Measurements from ENCODE around the gene SPTBN1.
"Not testable (repeated sequence)": the region's sequence is repeated elsewhere in the genome, so short reads cannot be mapped to it uniquely, and the experiment has no call there.

Gene SPTBN1

DNA sequence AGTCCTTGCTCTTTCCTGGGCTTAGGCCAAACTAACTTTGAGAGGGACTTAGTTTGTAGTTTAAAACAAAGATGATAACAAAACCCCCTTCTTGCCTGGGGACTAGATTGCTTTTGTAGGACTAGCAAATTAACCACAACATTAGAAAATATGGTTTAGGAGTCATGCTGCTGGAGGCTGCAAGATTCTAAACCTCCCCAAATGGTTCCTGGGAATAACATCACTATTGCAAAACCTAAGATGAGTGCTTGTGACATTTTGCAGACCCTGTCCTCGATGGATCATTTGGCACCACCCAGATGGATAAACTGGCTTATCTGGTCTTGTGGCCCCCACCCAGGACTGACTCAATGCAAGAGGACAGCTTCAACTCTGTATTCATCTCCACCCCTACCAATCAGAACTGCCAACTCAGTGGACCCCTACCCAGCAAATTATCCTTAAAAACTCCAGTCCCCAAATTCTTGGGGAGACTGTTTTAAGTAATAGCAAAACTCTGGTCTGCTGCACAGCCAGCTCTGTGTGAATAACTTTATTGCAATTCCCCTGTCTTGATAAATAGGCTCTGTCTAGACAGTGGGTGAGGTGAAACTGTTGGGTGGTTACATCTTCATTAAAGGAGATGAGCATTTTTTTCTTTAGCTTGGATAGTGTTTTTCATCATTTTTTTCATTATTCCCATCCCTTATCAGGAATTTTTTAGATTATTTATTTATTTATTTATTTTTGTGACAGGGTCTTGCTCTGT, 58.9 kb downstream of the SPTBN1 start:
- H3K36me3 ChIP-seq (ENCODE audit: control insufficient read depth, insufficient read depth, low read length) = peaks cover 6% of the 10 kb centered on the region
- 85 to 93% methylated on average over 1 of the region's 1 CpG for WGBS, 2 experiments (ENCODE audit: insufficient coverage in 2 of 2)
- H3K4me1 ChIP-seq (ENCODE audit: control insufficient read depth, insufficient read depth, low read length, poor library complexity, severe bottlenecking) = no peaks in the 10 kb centered on the region
- no peak overlapping the region for H3K27ac ChIP-seq (ENCODE audit: low read depth, low read length, severe bottlenecking)
- H3K9me3 ChIP-seq (ENCODE audit: control insufficient read depth, low read length) = no peaks in the 10 kb centered on the region
- H3K4me3 ChIP-seq (ENCODE audit: extremely low read depth, insufficient read depth, low read length, poor library complexity, severe bottlenecking) = no peak overlapping the region

GRCh38 chr2:54516842-54517241, 60.7 kb downstream of the SPTBN1 start:
- H3K27ac ChIP-seq (ENCODE audit: low read depth, low read length, severe bottlenecking) = no peak overlapping the region
- peaks cover 4% of the 10 kb centered on the region for H3K36me3 ChIP-seq (ENCODE audit: control insufficient read depth, insufficient read depth, low read length)
- no peaks in the 10 kb centered on the region for H3K9me3 ChIP-seq (ENCODE audit: control insufficient read depth, low read length)
- peaks cover 10% of the 10 kb centered on the region for H3K4me1 ChIP-seq (ENCODE audit: control insufficient read depth, insufficient read depth, low read length, poor library complexity, severe bottlenecking)
- 13 to 42% methylated on average over 1 of the region's 2 CpGs for WGBS, 2 experiments (ENCODE audit: insufficient coverage in 2 of 2)
- no peak overlapping the region for H3K4me3 ChIP-seq (ENCODE audit: extremely low read depth, insufficient read depth, low read length, poor library complexity, severe bottlenecking)

DNA sequence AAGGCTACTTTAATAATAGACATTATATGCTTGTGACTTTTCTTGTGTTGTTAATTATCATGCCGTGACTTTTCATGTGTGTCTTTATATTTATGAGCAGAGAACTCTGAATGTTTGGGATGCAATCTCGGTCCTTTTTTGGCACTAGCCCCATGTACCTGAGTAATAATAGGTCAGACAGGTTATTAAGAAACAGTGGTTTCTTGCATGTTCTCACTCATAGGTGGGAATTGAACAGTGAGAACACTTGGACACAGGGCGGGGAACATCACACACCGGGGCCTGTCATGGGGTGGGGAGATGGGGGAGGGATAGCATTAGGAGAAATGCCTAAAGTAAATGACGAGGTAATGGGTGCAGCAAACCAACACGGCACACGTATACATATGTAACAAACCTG, 61.9 kb downstream of the SPTBN1 start:
- H3K4me1 ChIP-seq (ENCODE audit: control insufficient read depth, insufficient read depth, low read length, poor library complexity, severe bottlenecking) = peaks cover 10% of the 10 kb centered on the region
- H3K27ac ChIP-seq (ENCODE audit: low read depth, low read length, severe bottlenecking); H3K9me3 ChIP-seq (ENCODE audit: control insufficient read depth, low read length); H3K4me3 ChIP-seq (ENCODE audit: extremely low read depth, insufficient read depth, low read length, poor library complexity, severe bottlenecking); H3K36me3 ChIP-seq (ENCODE audit: control insufficient read depth, insufficient read depth, low read length): not testable (repeated sequence)
- 100% methylated on average over 2 to 3 of the region's 7 CpGs for WGBS, 2 experiments (ENCODE audit: insufficient coverage in 2 of 2)

DNA sequence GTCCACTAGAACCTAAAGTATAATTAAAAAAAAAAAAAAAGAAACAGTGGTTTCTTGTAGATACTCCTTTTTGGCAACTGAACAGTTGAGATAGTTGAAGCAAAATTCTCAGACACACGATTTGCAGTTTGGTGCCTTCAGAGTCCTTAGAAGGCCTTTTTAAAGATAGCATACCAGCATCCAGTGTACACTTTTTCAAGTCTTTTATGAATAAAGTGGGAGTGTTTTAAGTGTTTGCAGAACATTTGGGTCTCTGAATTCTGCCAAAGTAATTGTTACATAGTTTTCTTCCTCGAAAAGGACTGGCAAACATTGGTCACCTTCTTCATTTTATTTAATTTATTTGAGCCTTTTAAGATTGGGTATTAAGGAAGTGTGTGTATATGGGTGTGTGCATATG, 62.3 kb downstream of the SPTBN1 start:
- Histone ChIP-seq H3K9me3 (ENCODE audit: control insufficient read depth, low read length) (no peaks in the 10 kb centered on the region), H3K27ac (ENCODE audit: low read depth, low read length, severe bottlenecking) (no peak overlapping the region), H3K4me1 (ENCODE audit: control insufficient read depth, insufficient read depth, low read length, poor library complexity, severe bottlenecking) (peaks cover 10% of the 10 kb centered on the region), H3K4me3 (ENCODE audit: extremely low read depth, insufficient read depth, low read length, poor library complexity, severe bottlenecking) (no peak overlapping the region), H3K36me3 (ENCODE audit: control insufficient read depth, insufficient read depth, low read length) (peaks cover 4% of the 10 kb centered on the region)
- no CpG with 5 or more reads among the region's 2 CpGs for WGBS, 2 experiments (ENCODE audit: insufficient coverage in 2 of 2)

- Histone ChIP-seq H3K4me3 (ENCODE audit: extremely low read depth, insufficient read depth, low read length, poor library complexity, severe bottlenecking) (no peak overlapping the region), H3K27ac (ENCODE audit: low read depth, low read length, severe bottlenecking) (no peak overlapping the region), H3K9me3 (ENCODE audit: control insufficient read depth, low read length) (no peaks in the 10 kb centered on the region), H3K4me1 (ENCODE audit: control insufficient read depth, insufficient read depth, low read length, poor library complexity, severe bottlenecking) (peaks cover 12% of the 10 kb centered on the region), H3K36me3 (ENCODE audit: control insufficient read depth, insufficient read depth, low read length) (peaks cover 4% of the 10 kb centered on the region)
- 89 to 93% methylated on average over 9 to 10 of the region's 12 CpGs for WGBS, 2 experiments (ENCODE audit: insufficient coverage in 2 of 2)
These were observed 63.8 kb downstream of the SPTBN1 start for GRCh38 chr2:54519841-54520459.

DNA sequence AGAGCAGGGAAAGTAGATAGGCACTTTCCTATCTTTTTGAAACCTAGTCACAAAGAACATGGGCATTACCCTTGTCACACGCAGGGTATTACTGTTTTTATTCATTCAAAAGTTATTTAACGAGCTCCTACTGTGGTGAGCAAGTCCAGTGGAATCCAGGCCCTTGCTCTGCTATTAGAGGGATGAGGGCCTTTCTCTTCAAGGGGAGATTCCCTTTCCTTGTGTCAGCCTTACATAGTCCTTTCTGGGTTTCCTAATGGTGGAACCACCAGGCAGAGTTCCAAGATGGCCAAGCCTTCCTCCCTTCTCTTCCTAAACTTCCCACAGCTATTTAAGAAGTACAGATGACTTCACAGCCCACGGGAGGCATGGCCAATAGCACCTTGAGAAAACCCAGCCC, 64.6 kb downstream of the SPTBN1 start:
- H3K36me3 ChIP-seq (ENCODE audit: control insufficient read depth, insufficient read depth, low read length) = peaks cover 3% of the 10 kb centered on the region
- 67 to 96% methylated on average over 1 to 3 of the region's 3 CpGs for WGBS, 2 experiments (ENCODE audit: insufficient coverage in 2 of 2)
- H3K27ac ChIP-seq (ENCODE audit: low read depth, low read length, severe bottlenecking) = no peak overlapping the region

DNA sequence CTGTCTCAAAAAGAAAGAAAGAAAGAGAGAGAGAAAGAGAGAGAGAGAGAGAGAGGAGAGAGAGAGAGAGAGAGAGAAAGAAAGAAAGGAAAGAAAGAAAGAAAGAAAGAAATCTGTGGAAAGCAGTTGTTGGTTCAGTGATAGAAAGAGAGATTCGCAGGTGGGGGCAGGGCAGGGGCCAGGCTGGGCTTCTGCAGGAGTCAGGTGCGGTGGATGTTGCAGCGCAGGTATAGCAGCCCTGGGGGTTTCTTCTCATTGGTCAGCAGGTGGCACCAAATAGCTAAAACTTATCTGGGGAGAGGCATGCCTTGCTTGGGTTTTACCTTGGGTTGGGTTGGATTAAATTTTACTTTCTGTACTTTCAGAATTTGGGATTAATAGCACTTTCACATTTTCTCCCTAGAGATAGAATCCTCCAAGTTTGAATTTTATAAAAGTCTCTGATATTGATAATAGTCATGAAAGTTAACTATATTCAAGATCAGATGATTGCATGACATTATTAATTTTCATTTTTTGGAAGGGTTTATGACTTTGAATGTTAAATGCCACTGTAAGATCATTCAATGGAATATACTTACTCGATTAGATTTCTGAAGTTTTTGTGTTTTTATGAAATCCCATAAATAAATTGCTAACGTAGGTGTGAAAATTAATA, 66.6 kb downstream of the SPTBN1 start:
- H3K9me3 ChIP-seq (ENCODE audit: control insufficient read depth, low read length) = no peaks in the 10 kb centered on the region
- WGBS, 2 experiments (ENCODE audit: insufficient coverage in 2 of 2) = 30 to 38% methylated on average over 1 to 4 of the region's 5 CpGs
- H3K4me3 ChIP-seq (ENCODE audit: extremely low read depth, insufficient read depth, low read length, poor library complexity, severe bottlenecking) = no peak overlapping the region
- H3K36me3 ChIP-seq (ENCODE audit: control insufficient read depth, insufficient read depth, low read length) = peaks cover 21% of the 10 kb centered on the region
- H3K4me1 ChIP-seq (ENCODE audit: control insufficient read depth, insufficient read depth, low read length, poor library complexity, severe bottlenecking) = peaks cover 13% of the 10 kb centered on the region
- no peak overlapping the region for H3K27ac ChIP-seq (ENCODE audit: low read depth, low read length, severe bottlenecking)

More for the DNA sequence above, 64.6 kb downstream of the SPTBN1 start:
- H3K4me3 ChIP-seq (ENCODE audit: extremely low read depth, insufficient read depth, low read length, poor library complexity, severe bottlenecking) = no peak overlapping the region
- peaks cover 13% of the 10 kb centered on the region for H3K4me1 ChIP-seq (ENCODE audit: control insufficient read depth, insufficient read depth, low read length, poor library complexity, severe bottlenecking)
- H3K9me3 ChIP-seq (ENCODE audit: control insufficient read depth, low read length) = no peaks in the 10 kb centered on the region

DNA sequence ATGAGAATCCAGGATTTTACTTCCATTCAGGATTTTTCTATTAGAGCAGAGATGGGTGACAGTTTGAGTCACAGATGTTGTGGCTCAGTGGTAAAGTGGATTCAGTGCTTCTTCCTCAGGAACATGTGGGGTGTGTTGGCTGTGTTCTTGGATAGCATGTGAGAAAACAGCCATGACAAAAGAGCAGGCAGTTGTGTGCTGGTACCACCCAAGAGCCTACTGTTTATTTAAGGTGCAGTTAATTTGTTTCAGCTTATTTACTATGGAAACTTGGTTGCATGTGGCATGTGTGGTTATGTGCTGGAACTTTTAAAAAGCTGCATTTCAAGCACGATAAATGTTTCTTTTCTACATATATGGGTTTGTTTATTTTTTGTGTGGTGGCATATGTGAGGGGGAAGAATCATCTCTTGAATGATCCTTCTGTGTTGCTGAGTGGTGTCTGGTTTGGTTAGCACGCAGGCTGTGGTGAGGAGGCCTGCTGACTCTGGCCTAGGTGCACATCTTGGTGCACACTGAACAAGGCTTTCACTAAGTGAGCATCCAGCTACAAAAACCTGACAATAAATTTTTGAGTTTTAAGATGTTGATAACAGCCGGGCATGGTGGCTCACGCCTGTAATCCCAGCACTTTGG, 67.3 kb downstream of the SPTBN1 start:
- WGBS, 2 experiments (ENCODE audit: insufficient coverage in 2 of 2) = 91 to 100% methylated on average over 3 to 4 of the region's 4 CpGs
- Histone ChIP-seq H3K27ac (ENCODE audit: low read depth, low read length, severe bottlenecking) (no peak overlapping the region), H3K9me3 (ENCODE audit: control insufficient read depth, low read length) (no peaks in the 10 kb centered on the region), H3K4me1 (ENCODE audit: control insufficient read depth, insufficient read depth, low read length, poor library complexity, severe bottlenecking) (peaks cover 13% of the 10 kb centered on the region), H3K4me3 (ENCODE audit: extremely low read depth, insufficient read depth, low read length, poor library complexity, severe bottlenecking) (no peak overlapping the region), H3K36me3 (ENCODE audit: control insufficient read depth, insufficient read depth, low read length) (peaks cover 28% of the 10 kb centered on the region)

GRCh38 chr2:54524226-54524991, 68.3 kb downstream of the SPTBN1 start:
- no peak overlapping the region for H3K27ac ChIP-seq (ENCODE audit: low read depth, low read length, severe bottlenecking)
- H3K4me3 ChIP-seq (ENCODE audit: extremely low read depth, insufficient read depth, low read length, poor library complexity, severe bottlenecking) = no peak overlapping the region
- peaks cover 13% of the 10 kb centered on the region for H3K4me1 ChIP-seq (ENCODE audit: control insufficient read depth, insufficient read depth, low read length, poor library complexity, severe bottlenecking)

DNA sequence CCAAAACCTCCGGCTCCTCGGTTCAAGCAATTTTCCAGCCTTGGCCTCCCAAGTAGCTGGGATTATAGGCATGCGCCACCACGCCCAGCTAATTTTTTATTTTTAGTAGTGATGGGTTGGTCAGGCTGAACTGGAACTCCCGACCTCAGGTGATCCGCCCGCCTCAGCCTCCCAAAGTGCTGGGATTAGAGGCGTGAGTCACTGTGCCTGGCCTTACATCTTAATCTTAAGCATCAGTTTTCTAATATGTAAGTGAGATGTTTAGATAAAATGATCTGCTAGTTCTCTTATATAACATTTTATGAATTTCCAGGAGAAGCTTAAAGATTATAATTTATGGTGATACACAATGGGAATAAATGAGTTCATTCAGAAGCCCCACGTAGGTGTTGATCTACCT, 69.2 kb downstream of the SPTBN1 start:
- 100% methylated on average over 1 to 3 of the region's 9 CpGs for WGBS, 2 experiments (ENCODE audit: insufficient coverage in 2 of 2)
- Histone ChIP-seq H3K4me1 (ENCODE audit: control insufficient read depth, insufficient read depth, low read length, poor library complexity, severe bottlenecking) (peaks cover 12% of the 10 kb centered on the region), H3K36me3 (ENCODE audit: control insufficient read depth, insufficient read depth, low read length) (peaks cover 41% of the 10 kb centered on the region), H3K9me3 (ENCODE audit: control insufficient read depth, low read length) (no peaks in the 10 kb centered on the region), H3K27ac (ENCODE audit: low read depth, low read length, severe bottlenecking) (no peak overlapping the region), H3K4me3 (ENCODE audit: extremely low read depth, insufficient read depth, low read length, poor library complexity, severe bottlenecking) (no peak overlapping the region)

More at GRCh38 chr2:54524226-54524991, 68.3 kb downstream of the SPTBN1 start:
- 89 to 90% methylated on average over 11 of the region's 13 CpGs for WGBS, 2 experiments (ENCODE audit: insufficient coverage in 2 of 2)
- Histone ChIP-seq H3K9me3 (ENCODE audit: control insufficient read depth, low read length) (no peaks in the 10 kb centered on the region), H3K36me3 (ENCODE audit: control insufficient read depth, insufficient read depth, low read length) (peaks cover 35% of the 10 kb centered on the region)
